B cell (primary cell): ENCODE measurements around the gene KCND2.

Experiments used
- EZH2 ChIP-seq: IDR thresholded peaks from 2 replicates; pipeline ENCODE4 v1.6.1; 2012; ENCODE audit warnings: borderline replicate concordance, low read depth, mild to moderate bottlenecking, moderate library complexity, low read length; ENCODE audit not compliant: insufficient read depth, poor library complexity, severe bottlenecking
- TF ChIP-seq, protein P1 (sequence below): fragments of 200-600 bp; IDR thresholded peaks from one replicate; pipeline ENCODE4 v1.8.0; 2022; ENCODE audit warnings: antibody characterized with exemption, mild to moderate bottlenecking

GRCh38 chr7:120733835-120734234 is 460.9 kb downstream of the KCND2 start:
- TF ChIP-seq, protein P1, sequence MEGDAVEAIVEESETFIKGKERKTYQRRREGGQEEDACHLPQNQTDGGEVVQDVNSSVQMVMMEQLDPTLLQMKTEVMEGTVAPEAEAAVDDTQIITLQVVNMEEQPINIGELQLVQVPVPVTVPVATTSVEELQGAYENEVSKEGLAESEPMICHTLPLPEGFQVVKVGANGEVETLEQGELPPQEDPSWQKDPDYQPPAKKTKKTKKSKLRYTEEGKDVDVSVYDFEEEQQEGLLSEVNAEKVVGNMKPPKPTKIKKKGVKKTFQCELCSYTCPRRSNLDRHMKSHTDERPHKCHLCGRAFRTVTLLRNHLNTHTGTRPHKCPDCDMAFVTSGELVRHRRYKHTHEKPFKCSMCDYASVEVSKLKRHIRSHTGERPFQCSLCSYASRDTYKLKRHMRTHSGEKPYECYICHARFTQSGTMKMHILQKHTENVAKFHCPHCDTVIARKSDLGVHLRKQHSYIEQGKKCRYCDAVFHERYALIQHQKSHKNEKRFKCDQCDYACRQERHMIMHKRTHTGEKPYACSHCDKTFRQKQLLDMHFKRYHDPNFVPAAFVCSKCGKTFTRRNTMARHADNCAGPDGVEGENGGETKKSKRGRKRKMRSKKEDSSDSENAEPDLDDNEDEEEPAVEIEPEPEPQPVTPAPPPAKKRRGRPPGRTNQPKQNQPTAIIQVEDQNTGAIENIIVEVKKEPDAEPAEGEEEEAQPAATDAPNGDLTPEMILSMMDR: no peak
- no peak for TF ChIP-seq EZH2
